ENCODE data around the gene SEMA3D.

Gene SEMA3D

GRCh38 chr7:85061456-85061855 is 125.4 kb downstream of the SEMA3D start:
- no peak for TF ChIP-seq CTCF (IDR thresholded peaks at IDR 0.05; ENCODE audit: low read depth, low read length, missing control alignments)

GRCh38 chr7:85060696-85061095 is 126.2 kb downstream of the SEMA3D start:
- no peak for TF ChIP-seq CTCF (IDR thresholded peaks at IDR 0.05; ENCODE audit: low read depth, low read length, missing control alignments)
- no peak overlapping the region for H3K4me3 ChIP-seq (replicated peaks; ENCODE audit: low read depth, low read length)
- DNase-seq (ENCODE audit: extremely low read depth, low read depth): no peak

More at GRCh38 chr7:85061456-85061855, 125.4 kb downstream of the SEMA3D start:
- no peak for DNase-seq (ENCODE audit: extremely low read depth, low read depth)
- H3K4me3 ChIP-seq (replicated peaks; ENCODE audit: low read depth, low read length): no peak overlapping the region

GRCh38 chr7:85055906-85056305 is 130.9 kb downstream of the SEMA3D start:
- H3K4me3 ChIP-seq (replicated peaks; ENCODE audit: low read depth, low read length): no peak overlapping the region
- no peak for TF ChIP-seq CTCF (IDR thresholded peaks at IDR 0.05; ENCODE audit: low read depth, low read length, missing control alignments)
- DNase-seq (ENCODE audit: extremely low read depth, low read depth): no peak

GRCh38 chr7:85055196-85055595 is 131.7 kb downstream of the SEMA3D start:
- no peak for TF ChIP-seq CTCF (IDR thresholded peaks at IDR 0.05; ENCODE audit: low read depth, low read length, missing control alignments)
- no peak overlapping the region for H3K4me3 ChIP-seq (replicated peaks; ENCODE audit: low read depth, low read length)
- no peak for DNase-seq (ENCODE audit: extremely low read depth, low read depth)

- no peak for TF ChIP-seq CTCF (IDR thresholded peaks at IDR 0.05; ENCODE audit: low read depth, low read length, missing control alignments)
- DNase-seq (ENCODE audit: extremely low read depth, low read depth): no peak
- H3K4me3 ChIP-seq (replicated peaks; ENCODE audit: low read depth, low read length): no peak overlapping the region
These were observed 132.6 kb downstream of the SEMA3D start for GRCh38 chr7:85054306-85054705.

GRCh38 chr7:85052894-85053293 is 134.0 kb downstream of the SEMA3D start:
- no peak overlapping the region for H3K4me3 ChIP-seq (replicated peaks; ENCODE audit: low read depth, low read length)
- TF ChIP-seq CTCF (IDR thresholded peaks at IDR 0.05; ENCODE audit: low read depth, low read length, missing control alignments): no peak
- no peak for DNase-seq (ENCODE audit: extremely low read depth, low read depth)

- DNase-seq (ENCODE audit: extremely low read depth, low read depth): no peak
- H3K4me3 ChIP-seq (replicated peaks; ENCODE audit: low read depth, low read length): no peak overlapping the region
- TF ChIP-seq CTCF (IDR thresholded peaks at IDR 0.05; ENCODE audit: low read depth, low read length, missing control alignments): no peak
These were observed 134.7 kb downstream of the SEMA3D start for GRCh38 chr7:85052056-85052737.

All from HFF-Myc (cell line).